Skin epidermis (tissue), 12 donors: ENCODE results near the gene ZFYVE16.
"Not testable (repeated sequence)": the region's sequence is repeated elsewhere in the genome, so short reads cannot be mapped to it uniquely, and the experiment has no call there.

Experiments used
- H3K27ac ChIP-seq, 21 experiments: fragments of 200-600 bp; sonication (generic) in 11 of 21; one replicate each; pipeline ENCODE4 v1.5.0; 2020; ENCODE audit warnings: mild to moderate bottlenecking in 3 of 21, inconsistent platforms in 2 of 21, moderate library complexity in 2 of 21
- H3K4me3 ChIP-seq, 7 experiments: fragments of 200-600 bp; sonication (generic) in 2 of 7; one replicate each; pipeline ENCODE4 v1.5.0; 2020; ENCODE audit warnings: inconsistent platforms in 2 of 7, mild to moderate bottlenecking in 2 of 7, moderate library complexity in 1 of 7

The ZFYVE16 gene

GRCh38 chr5:80407735-80408483 is at the start of gene ZFYVE16:
Gene ZFYVE16 (plus strand): TSS chr5:80408064. CDS start chr5:80434148, 26,084 bp downstream.
- H3K27ac ChIP-seq: peak within 1 kb of the TSS; percentile 83 to 99 (median 97)
- peak within 1 kb of the TSS; percentile 54 to 89 (median 79) for H3K4me3 ChIP-seq

GRCh38 chr5:80360914-80361444 is 46.9 kb upstream of the ZFYVE16 start:
- no peak overlapping the region for H3K27ac ChIP-seq
- no peak overlapping the region for H3K4me3 ChIP-seq

- Histone ChIP-seq H3K27ac (no peak overlapping the region), H3K4me3 (no peak overlapping the region)
Observed at GRCh38 chr5:80364892-80365291, 43.0 kb upstream of the ZFYVE16 start.

GRCh38 chr5:80368661-80369480 is 39.0 kb upstream of the ZFYVE16 start:
- H3K4me3 ChIP-seq: no peak overlapping the region
- peak overlapping the region in 1 of 21 experiments; percentile 23 for H3K27ac ChIP-seq

GRCh38 chr5:80369521-80369920 is 38.3 kb upstream of the ZFYVE16 start:
- Histone ChIP-seq H3K27ac (no peak overlapping the region), H3K4me3 (no peak overlapping the region)

GRCh38 chr5:80370390-80370789 is 37.5 kb upstream of the ZFYVE16 start:
- no peak overlapping the region for H3K27ac ChIP-seq
- H3K4me3 ChIP-seq: no peak overlapping the region

- H3K4me3 ChIP-seq: no peak overlapping the region
- no peak overlapping the region for H3K27ac ChIP-seq
Observed at GRCh38 chr5:80372780-80373179, 35.1 kb upstream of the ZFYVE16 start.

- Histone ChIP-seq H3K4me3 (no peak overlapping the region), H3K27ac (no peak overlapping the region)
Observed at GRCh38 chr5:80374188-80374587, 33.7 kb upstream of the ZFYVE16 start.

- Histone ChIP-seq H3K4me3 (no peak overlapping the region), H3K27ac (no peak overlapping the region)
Observed at GRCh38 chr5:80376557-80376956, 31.3 kb upstream of the ZFYVE16 start.

- H3K27ac ChIP-seq: no peak overlapping the region
- H3K4me3 ChIP-seq: no peak overlapping the region
Observed at GRCh38 chr5:80382488-80382887, 25.4 kb upstream of the ZFYVE16 start.

- no peak overlapping the region for H3K4me3 ChIP-seq
- H3K27ac ChIP-seq: no peak overlapping the region
Observed at GRCh38 chr5:80387063-80387768, 20.6 kb upstream of the ZFYVE16 start.

- Histone ChIP-seq H3K4me3 (no peak overlapping the region), H3K27ac (peak overlapping the region in 1 of 21 experiments; percentile 38)
Observed at GRCh38 chr5:80389580-80389979, 18.3 kb upstream of the ZFYVE16 start.

GRCh38 chr5:80390413-80390812 is 17.5 kb upstream of the ZFYVE16 start:
- not testable (repeated sequence) for H3K27ac ChIP-seq, H3K4me3 ChIP-seq

- not testable (repeated sequence) for H3K27ac ChIP-seq, H3K4me3 ChIP-seq
Observed at GRCh38 chr5:80391267-80391666, 16.6 kb upstream of the ZFYVE16 start.

- H3K4me3 ChIP-seq: no peak overlapping the region
- H3K27ac ChIP-seq: peak overlapping the region in 6 of 21 experiments; percentile 2 to 55 (median 16)
Observed at GRCh38 chr5:80399526-80400239, 8.2 kb upstream of the ZFYVE16 start.

GRCh38 chr5:80400368-80400767 is 7.5 kb upstream of the ZFYVE16 start:
- peak overlapping the region in 4 of 21 experiments; percentile 9 to 55 (median 27) for H3K27ac ChIP-seq
- not testable (repeated sequence) for H3K4me3 ChIP-seq

GRCh38 chr5:80403782-80404181 is 4.1 kb upstream of the ZFYVE16 start:
- no peak overlapping the region for H3K4me3 ChIP-seq
- no peak overlapping the region for H3K27ac ChIP-seq

- H3K4me3 ChIP-seq: peak overlapping the region; percentile 54 to 89 (median 79)
- peak overlapping the region; percentile 83 to 99 (median 97) for H3K27ac ChIP-seq
Observed at GRCh38 chr5:80406980-80407734, 707 bp upstream of the ZFYVE16 start.
